Lower leg skin (tissue), 3 donors: ENCODE results near the gene PACRG.

Source experiments
- CTCF ChIP-seq, 3 donors: fragments of 450-650 bp; IDR thresholded peaks; one replicate each; pipeline ENCODE4 v1.5.1; 2016; ENCODE audit warnings: antibody characterized with exemption in 3 of 3, mild to moderate bottlenecking in 3 of 3, moderate library complexity in 2 of 3
- POLR2A ChIP-seq, 2 donors: fragments of 450-650 bp; IDR thresholded peaks; one replicate each; pipeline ENCODE4 v1.6.1; 2016 to 2017; ENCODE audit warnings: antibody characterized with exemption in 2 of 2, mild to moderate bottlenecking in 1 of 2, moderate library complexity in 1 of 2

- TF ChIP-seq CTCF (IDR thresholded peaks at IDR 0.05) (no peak), POLR2A (IDR thresholded peaks at IDR 0.05) (no peak)
These were observed 474.1 kb downstream of the PACRG start for GRCh38 chr6:163201855-163202254.
